Stomach (tissue), 9 donors: ENCODE data around the gene VWCE. TPM values are rescaled to one million over a fixed set of nuclear protein-coding genes. Genes with fewer than 3 reads are reported as not detected.

Source experiments
- DNase-seq, 2 donors: peaks; one replicate each; pipeline versions ENCODE4 v3.0.0 to v3.0.0-alpha.2; 2013 to 2019
- H3K27ac ChIP-seq, 5 donors: fragments of 200-600 bp in 4 of 5; sonication (generic) in 4 of 5; one replicate each; pipeline ENCODE4 v1.5.1; 2013 to 2019; ENCODE audit warnings: mild to moderate bottlenecking in 1 of 5, moderate library complexity in 1 of 5
- H3K27me3 ChIP-seq, 3 donors: fragments of 200-600 bp; sonication (generic); one replicate each; pipeline ENCODE4 v1.5.1; 2017 to 2019; ENCODE audit warnings: mixed run types in 1 of 3
- H3K36me3 ChIP-seq, 4 donors: fragments of 200-600 bp; sonication (generic); 1 replicate in 3 of 4; 2 replicates in 1 of 4; pipeline ENCODE4 v1.5.1; 2016 to 2019
- H3K4me1 ChIP-seq, 4 donors: fragments of 200-600 bp; sonication (generic); one replicate each; pipeline ENCODE4 v1.5.1; 2016 to 2019
- H3K4me3 ChIP-seq, 4 donors: fragments of 200-600 bp; sonication (generic) in 3 of 4; one replicate each; pipeline ENCODE4 v1.5.1; 2016 to 2019; ENCODE audit warnings: mild to moderate bottlenecking in 1 of 4
- H3K9me3 ChIP-seq, 4 donors: fragments of 200-600 bp; sonication (generic); one replicate each; pipeline ENCODE4 v1.5.1; 2016 to 2019
- EP300 ChIP-seq: sonication (generic); formaldehyde crosslinking; IDR thresholded peaks from one replicate; pipeline ENCODE4 v1.6.1; 2017; ENCODE audit warnings: antibody characterized with exemption
- POLR2A ChIP-seq, 4 donors: fragments of 450-650 bp; IDR thresholded peaks; one replicate each; pipeline ENCODE4 v1.6.1; 2016; ENCODE audit warnings: antibody characterized with exemption in 4 of 4, control low read depth in 2 of 4, mild to moderate bottlenecking in 1 of 4, moderate library complexity in 1 of 4
- POLR2AphosphoS5 ChIP-seq, 3 donors: sonication (generic); formaldehyde crosslinking; IDR thresholded peaks; one replicate each; pipeline ENCODE4 v1.6.1; 2016; ENCODE audit warnings: antibody characterized with exemption in 3 of 3
- WGBS, 5 donors: extraction: QIAGEN DNeasy Blood & Tissue Kit in 3 of 5; methylation state at CpG; one replicate each; pipeline versions ENCODE4 v1.1.5 to v1.1.7; 2013 to 2018; 5-methylcytosine and 5-hydroxymethylcytosine counted together
- intact Hi-C: fragments of 100-400 bp; cut with DNase I; formaldehyde crosslinking; loops from one replicate; pipeline ENCODE4 v1.15.1; 2023; ENCODE audit warnings: low total_unique reads
- polyA plus RNA-seq, 3 donors: library from polyadenylated mRNA; stranded (reverse); fragments of 200-250 nt; gene quantifications; one replicate each; pipeline ENCODE4 v1.2.3, GENCODE V29; 2013
- total RNA-seq, 5 donors: library from RNA; depleted of rRNA; stranded (reverse); fragments of >200 nt; gene quantifications; one replicate each; pipeline versions ENCODE4 v1.1.0 to v1.2.3, GENCODE V29; 2014 to 2016
- TF ChIP-seq, protein P1 (sequence below), 7 experiments: fragments of 450-650 bp in 4 of 7; fragments of 200-600 bp in 3 of 7; sonication (generic) in 3 of 7; IDR thresholded peaks; one replicate each; pipeline ENCODE4 v1.5.1; 2016 to 2019; ENCODE audit warnings: antibody characterized with exemption in 7 of 7, control low read depth in 2 of 7, mild to moderate bottlenecking in 1 of 7
- donor health status: healthy with polysubstance abuse.
- donor health status: Bipolar disorder and iron deficiency.
- donor health status: healthy.

Gene VWCE
- total and polyA plus RNA-seq, 8 donors: 0.45 to 4.6 (median 1.1) TPM; not detected in 2

DNA sequence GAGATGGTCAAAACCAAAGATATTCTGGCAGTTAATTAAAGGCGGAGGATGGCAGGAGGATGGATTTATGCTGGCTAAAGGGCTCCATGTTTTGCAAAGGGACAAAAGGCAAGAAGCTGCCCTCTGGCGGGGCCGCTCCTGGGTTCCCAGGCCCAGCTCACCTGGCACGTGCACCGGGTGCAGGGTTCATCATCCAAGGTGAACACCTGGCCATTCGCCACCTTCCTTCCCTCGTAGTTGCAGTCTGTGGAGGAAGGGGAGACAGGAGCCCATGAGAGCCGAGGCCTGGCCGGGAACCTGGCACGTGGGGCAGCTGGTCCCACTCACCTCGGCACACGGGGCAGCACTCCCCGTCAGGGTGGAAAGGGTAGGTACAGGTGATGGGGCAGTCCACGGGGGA lies 30.3 kb downstream of the VWCE start:
- intact Hi-C loops: no loop called here
- H3K9me3 ChIP-seq: no peaks in the 10 kb centered on the region
- no peak overlapping the region for H3K4me3 ChIP-seq
- peaks cover 0 to 13% (median 8%) of the 10 kb centered on the region in 4 donors for H3K4me1 ChIP-seq
- DNase-seq: no peak
- no peaks in the 10 kb centered on the region for H3K36me3 ChIP-seq
- no peak overlapping the region for H3K27ac ChIP-seq
- WGBS, 5 donors: 79 to 100% (median 89%) methylated on average over 7 to 14 of the region's 14 CpGs
- no peaks in the 10 kb centered on the region for H3K27me3 ChIP-seq
- no peak for TF ChIP-seq POLR2A (IDR thresholded peaks at IDR 0.05)
- TF ChIP-seq EP300: no peak
- TF ChIP-seq, protein P1, sequence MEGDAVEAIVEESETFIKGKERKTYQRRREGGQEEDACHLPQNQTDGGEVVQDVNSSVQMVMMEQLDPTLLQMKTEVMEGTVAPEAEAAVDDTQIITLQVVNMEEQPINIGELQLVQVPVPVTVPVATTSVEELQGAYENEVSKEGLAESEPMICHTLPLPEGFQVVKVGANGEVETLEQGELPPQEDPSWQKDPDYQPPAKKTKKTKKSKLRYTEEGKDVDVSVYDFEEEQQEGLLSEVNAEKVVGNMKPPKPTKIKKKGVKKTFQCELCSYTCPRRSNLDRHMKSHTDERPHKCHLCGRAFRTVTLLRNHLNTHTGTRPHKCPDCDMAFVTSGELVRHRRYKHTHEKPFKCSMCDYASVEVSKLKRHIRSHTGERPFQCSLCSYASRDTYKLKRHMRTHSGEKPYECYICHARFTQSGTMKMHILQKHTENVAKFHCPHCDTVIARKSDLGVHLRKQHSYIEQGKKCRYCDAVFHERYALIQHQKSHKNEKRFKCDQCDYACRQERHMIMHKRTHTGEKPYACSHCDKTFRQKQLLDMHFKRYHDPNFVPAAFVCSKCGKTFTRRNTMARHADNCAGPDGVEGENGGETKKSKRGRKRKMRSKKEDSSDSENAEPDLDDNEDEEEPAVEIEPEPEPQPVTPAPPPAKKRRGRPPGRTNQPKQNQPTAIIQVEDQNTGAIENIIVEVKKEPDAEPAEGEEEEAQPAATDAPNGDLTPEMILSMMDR (IDR thresholded peaks at IDR 0.05): no peak
- TF ChIP-seq POLR2AphosphoS5 (IDR thresholded peaks at IDR 0.05): no peak

DNA sequence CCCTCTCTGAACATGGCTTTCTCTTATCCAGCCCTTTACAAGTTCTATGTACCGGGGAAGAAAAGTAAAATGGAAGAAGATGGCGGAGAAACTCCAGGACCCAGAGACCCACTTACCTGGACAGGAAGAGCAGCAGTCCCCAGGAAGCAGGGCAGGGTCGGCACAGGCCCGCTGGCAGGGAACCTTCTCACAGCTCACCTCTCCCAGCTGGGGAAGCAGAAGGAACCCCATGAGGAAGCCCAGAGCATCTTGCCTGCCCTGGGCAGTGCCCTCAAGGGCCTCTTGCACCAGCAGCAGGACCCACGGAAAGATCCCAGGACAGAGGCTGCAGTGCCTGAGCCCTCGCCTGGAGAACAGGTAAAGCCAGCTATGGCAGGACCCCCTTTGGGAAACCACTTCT lies 30.7 kb downstream of the VWCE start:
- Histone ChIP-seq H3K27ac (no peak overlapping the region), H3K4me1 (peaks cover 0 to 13% (median 8%) of the 10 kb centered on the region in 4 donors), H3K36me3 (no peaks in the 10 kb centered on the region), H3K4me3 (no peak overlapping the region), H3K9me3 (no peaks in the 10 kb centered on the region), H3K27me3 (no peaks in the 10 kb centered on the region)
- no peak for DNase-seq
- intact Hi-C loops: no loop called here
- WGBS, 5 donors: 94 to 98% (median 96%) methylated on average over 6 of the region's 6 CpGs
- no peak for TF ChIP-seq EP300
- TF ChIP-seq, protein P1 (IDR thresholded peaks at IDR 0.05): no peak

DNA sequence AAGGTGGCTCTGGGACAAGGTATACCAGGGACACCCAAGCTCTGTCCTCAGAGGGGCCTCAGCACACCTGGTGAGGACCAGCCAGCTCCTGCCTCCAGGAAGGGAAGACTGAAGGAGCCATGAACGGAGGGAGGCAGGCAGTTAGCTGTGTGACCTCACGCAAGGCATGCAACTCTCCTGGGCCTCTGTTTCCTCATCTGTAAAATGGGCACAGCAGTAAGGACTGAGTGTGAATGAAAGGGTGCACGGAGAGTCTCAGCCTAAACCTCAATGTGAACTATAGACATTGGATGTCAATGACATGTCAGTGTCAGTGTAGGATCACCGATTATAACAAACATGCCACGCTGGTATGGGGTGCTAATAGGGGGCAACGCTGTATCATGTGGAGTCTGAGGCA lies 35.8 kb downstream of the VWCE start:
- 92 to 97% (median 93%) methylated on average over 6 of the region's 6 CpGs for WGBS, 5 donors
- TF ChIP-seq EP300 (no peak), POLR2A (IDR thresholded peaks at IDR 0.05) (no peak), POLR2AphosphoS5 (IDR thresholded peaks at IDR 0.05) (no peak)
- TF ChIP-seq, protein P1 (IDR thresholded peaks at IDR 0.05): no peak
- no peak overlapping the region for H3K4me3 ChIP-seq
- H3K27ac ChIP-seq: no peak overlapping the region
- H3K36me3 ChIP-seq: no peaks in the 10 kb centered on the region
- DNase-seq: no peak
- H3K9me3 ChIP-seq: no peaks in the 10 kb centered on the region
- no peaks in the 10 kb centered on the region for H3K27me3 ChIP-seq
- H3K4me1 ChIP-seq: no peaks in the 10 kb centered on the region
- intact Hi-C loops: no loop called here

DNA sequence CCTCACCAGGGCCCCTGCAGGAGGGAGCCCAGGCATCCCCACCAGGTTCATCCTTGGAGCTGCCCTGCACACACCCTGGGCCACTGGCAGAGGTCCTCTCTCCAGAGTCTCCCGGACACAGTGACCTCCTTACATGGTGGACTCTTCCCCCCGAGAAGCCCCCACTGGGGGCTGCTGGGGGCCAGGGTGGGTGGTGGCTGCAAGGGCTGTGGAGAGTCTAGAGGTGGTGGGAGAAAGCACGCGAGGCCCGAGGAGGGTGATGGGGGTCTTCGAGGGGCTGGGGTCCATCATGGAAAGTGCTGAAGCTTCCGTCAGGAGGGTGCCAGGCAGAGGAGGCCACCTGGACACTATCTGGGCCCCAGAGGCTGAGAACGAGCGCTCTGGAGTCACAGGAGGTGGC lies 36.6 kb downstream of the VWCE start:
- 82 to 87% (median 85%) methylated on average over 9 of the region's 9 CpGs for WGBS, 5 donors
- H3K27me3 ChIP-seq: no peaks in the 10 kb centered on the region
- H3K27ac ChIP-seq: no peak overlapping the region
- no peak overlapping the region for H3K4me3 ChIP-seq
- intact Hi-C loops: no loop called here
- no peak for TF ChIP-seq POLR2AphosphoS5 (IDR thresholded peaks at IDR 0.05)
- TF ChIP-seq POLR2A (IDR thresholded peaks at IDR 0.05): no peak
- no peak for TF ChIP-seq EP300
- TF ChIP-seq, protein P1 (IDR thresholded peaks at IDR 0.05): no peak
- H3K4me1 ChIP-seq: no peaks in the 10 kb centered on the region
- H3K9me3 ChIP-seq: no peaks in the 10 kb centered on the region
- no peaks in the 10 kb centered on the region for H3K36me3 ChIP-seq
- DNase-seq: no peak
